ENCODE data around the gene KIR2DL1.
"Not testable (repeated sequence)": the region's sequence is repeated elsewhere in the genome, so short reads cannot be mapped to it uniquely, and the experiment has no call there.

The KIR2DL1 gene

DNA sequence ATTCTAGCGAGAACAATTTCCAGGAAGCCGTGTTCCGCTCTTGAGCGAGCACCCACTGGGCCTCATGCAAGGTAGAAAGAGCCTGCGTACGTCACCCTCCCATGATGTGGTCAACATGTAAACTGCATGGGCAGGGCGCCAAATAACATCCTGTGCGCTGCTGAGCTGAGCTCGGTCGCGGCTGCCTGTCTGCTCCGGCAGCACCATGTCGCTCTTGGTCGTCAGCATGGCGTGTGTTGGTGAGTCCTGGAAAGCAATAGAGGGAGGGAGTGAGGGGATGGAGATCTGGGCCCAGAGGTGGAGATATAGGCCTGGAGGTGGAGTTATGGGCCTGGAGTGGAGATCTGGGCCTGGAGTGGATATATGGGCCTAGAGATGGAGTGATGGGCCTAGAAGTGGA, at the start of gene KIR2DL1:
Gene KIR2DL1 (plus strand): TSS at position 148 of the 400 bp plus-strand sequence. CDS start 58 bp downstream, at position 206.
- not testable (repeated sequence) for DNase-seq

- DNase-seq, result no peak
These were observed 45.5 kb upstream of the KIR2DL1 start, which contains the start of gene KIR3DL3 for GRCh38 chr19:54724142-54724541. KIR3DL3 (plus strand) TSS chr19:54724442; CDS start chr19:54724497, 55 bp downstream.

DNA sequence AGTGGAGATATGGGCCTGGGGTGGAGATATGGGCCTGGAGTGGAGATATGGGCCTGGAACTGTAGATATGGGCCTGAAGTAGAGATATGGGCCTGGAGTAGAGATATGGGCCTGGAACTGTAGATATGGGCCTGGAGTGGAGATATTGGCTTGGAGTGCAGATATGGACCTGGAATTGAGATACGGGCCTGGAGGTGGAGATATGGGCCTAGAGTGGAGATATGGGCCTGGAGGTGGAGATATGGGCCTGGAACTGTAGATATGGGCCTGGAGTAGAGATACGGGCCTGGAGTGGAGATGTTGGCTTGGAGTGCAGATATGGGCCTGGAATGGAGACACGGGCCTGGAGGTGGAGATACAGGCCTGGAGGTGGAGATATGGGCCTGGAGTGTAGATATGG, 44.9 kb upstream of the KIR2DL1 start:
- DNase-seq, result no peak

GRCh38 chr19:54725321-54725720, 44.3 kb upstream of the KIR2DL1 start:
- no peak for DNase-seq

DNA sequence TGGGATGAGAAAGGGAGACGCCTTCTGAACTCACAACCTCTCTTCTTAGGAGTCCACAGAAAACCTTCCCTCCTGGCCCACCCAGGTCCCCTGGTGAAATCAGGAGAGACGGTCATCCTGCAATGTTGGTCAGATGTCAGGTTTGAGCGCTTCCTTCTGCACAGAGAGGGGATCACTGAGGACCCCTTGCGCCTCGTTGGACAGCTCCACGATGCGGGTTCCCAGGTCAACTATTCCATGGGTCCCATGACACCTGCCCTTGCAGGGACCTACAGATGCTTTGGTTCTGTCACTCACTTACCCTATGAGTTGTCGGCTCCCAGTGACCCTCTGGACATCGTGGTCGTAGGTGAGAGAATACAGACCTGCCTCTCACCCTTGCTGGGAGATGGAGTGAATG, 42.0 kb upstream of the KIR2DL1 start:
- no peak for DNase-seq

DNA sequence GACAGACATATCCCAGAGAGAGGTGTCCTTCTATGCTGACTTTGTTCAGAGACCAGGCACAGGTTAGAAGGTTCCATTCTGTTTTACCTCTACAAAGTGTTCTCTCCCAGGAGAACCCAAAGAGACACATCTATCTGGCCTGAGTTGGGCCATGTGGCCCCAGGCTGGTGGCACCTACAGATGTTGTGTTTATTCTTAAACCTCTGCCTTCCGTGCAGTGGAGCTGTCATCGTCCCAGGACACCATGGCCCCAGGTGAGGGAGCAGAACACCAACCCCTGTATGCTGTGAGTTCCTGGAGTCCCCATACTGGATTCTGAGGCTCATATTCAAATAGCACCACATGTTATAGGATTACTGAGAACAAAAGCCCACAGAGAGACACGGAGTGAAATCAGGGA, 41.4 kb upstream of the KIR2DL1 start:
- DNase-seq, result no peak

DNA sequence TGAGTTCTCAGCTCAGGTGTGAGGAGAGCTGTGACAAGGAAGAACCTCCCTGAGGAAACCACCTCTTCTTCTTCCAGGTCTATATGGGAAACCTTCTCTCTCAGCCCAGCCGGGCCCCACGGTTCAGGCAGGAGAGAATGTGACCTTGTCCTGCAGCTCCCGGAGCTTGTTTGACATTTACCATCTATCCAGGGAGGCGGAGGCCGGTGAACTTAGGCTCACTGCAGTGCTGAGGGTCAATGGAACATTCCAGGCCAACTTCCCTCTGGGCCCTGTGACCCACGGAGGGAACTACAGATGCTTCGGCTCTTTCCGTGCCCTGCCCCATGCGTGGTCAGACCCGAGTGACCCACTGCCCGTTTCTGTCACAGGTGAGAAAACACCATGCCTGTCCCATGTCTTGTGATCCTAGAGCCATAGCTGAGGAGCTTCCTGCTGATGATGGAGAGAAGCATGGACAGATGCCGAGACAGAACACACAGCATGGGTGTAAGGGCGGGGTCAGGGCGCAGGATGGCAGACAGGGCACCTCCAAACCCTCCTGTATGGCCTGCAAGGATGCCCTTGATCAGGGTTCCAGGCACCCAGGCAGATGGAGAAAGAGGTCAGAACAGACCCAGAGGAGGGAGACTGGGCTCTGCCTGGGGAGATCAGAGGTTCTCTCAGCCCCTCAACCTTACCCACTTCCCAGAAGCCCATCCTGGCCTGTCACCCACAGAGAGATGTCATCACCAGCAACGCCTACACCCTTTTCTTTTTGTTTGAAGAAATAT, 40.0 kb upstream of the KIR2DL1 start:
- no peak for DNase-seq

GRCh38 chr19:54731191-54731590, 38.4 kb upstream of the KIR2DL1 start:
- no peak for DNase-seq

DNA sequence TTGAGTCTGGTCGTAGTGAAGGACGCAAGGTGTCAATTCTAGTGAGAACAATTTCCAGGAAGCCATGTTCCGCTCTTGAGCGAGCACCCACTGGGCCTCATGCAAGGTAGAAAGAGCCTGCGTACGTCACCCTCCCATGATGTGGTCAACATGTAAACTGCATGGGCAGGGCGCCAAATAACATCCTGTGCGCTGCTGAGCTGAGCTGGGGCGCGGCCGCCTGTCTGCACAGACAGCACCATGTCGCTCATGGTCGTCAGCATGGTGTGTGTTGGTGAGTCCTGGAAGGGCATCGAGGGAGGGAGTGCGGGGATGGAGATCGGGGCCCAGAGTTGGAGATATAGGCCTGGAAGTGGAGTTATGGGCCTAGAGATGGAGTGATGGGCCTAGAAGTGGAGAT, 31.3 kb upstream of the KIR2DL1 start, which contains the start of gene KIR2DL3:
Gene KIR2DL3 (plus strand): TSS at position 208 of the 400 bp plus-strand sequence. CDS start 33 bp downstream, at position 241.
- DNase-seq, result not testable (repeated sequence)

- no peak for DNase-seq
These were observed 30.9 kb upstream of the KIR2DL1 start for GRCh38 chr19:54738715-54739114.

GRCh38 chr19:54739587-54740497, 29.8 kb upstream of the KIR2DL1 start:
- DNase-seq, result no peak

GRCh38 chr19:54741950-54742349, 27.6 kb upstream of the KIR2DL1 start:
- DNase-seq, result not testable (repeated sequence)

GRCh38 chr19:54744080-54744479, 25.5 kb upstream of the KIR2DL1 start:
- DNase-seq, result not testable (repeated sequence)

GRCh38 chr19:54747614-54748322, 21.8 kb upstream of the KIR2DL1 start:
- not testable (repeated sequence) for DNase-seq

DNA sequence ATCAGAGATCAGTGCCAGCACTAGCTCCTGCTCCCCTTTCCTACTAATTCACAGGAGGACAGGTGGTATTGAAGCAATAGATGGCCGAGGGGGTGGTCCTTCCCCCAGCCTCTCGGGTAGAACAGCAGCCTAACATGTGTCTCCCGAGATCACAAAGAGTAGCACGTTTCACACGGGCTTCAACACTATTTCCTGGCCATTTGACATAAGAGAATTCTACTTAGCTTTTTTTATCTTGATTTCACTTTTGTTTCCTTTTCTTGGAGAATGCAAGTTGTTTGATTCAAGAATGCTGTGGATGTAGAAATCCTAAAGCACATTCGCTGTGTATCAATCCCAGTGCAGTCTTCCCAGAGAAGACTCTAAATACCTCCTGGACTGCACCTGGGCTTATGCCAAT, 19.3 kb upstream of the KIR2DL1 start:
- DNase-seq, result not testable (repeated sequence)

DNA sequence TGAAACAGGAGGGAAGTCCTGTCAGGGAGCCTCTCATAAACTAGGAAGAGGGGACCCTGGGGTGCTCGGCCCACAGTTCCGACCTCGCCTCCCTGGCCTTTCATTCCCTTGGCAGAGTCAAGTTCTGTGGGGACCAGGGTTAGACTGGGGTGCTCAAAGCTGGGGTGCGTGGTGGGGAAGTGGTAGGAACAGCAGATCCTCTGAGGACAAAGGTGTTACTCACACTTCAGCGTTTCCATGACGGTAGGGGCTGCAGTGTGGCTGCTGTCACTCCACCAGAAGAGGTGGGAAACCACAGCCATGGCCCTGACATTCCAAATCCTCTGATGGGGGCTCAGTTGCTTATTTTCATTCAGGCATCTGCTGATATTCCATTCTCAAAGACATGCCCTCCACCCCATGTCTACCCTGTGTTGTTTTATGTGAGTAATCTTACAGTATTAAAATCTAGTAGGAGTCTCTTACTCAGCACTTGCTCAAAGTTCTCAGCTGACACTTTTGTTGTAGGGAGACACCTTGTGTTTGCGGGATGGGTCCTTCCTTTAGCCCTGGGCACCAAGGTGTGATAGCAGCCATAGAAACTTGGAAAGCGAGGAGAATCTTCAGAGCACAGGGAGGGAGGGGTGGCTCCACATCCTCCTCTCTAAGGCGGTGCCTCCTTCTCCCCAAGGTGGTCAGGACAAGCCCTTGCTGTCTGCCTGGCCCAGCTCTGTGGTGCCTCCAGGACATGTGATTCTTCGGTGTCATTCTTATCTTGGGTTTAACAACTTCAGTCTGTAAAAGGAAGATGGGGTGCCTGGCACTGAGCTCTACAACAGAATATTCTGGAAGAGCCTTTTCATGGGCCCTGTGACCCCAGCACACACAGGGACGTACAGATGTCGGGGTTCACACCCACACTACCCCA, 13.1 kb upstream of the KIR2DL1 start:
- not testable (repeated sequence) for DNase-seq

- not testable (repeated sequence) for DNase-seq
These were observed 11.0 kb upstream of the KIR2DL1 start for GRCh38 chr19:54758577-54758976.

DNA sequence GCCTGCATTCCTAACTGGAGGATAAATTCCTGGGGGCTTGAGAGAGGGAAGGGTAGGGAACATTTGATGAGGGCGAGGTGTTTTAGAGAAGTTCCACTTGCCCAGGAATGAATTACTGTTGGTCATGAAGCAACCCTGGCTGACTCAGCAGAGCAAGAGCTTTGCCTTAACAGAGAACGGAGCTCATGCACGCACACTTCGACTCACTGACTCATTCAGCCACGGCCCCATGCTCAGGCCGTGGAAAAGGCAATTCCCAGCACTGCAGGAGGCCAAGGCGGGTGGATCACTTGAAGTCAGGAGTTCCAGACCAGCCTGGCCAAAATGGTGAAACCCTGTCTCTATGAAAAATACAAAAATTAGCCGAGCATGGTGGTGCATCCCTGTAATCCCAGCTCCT, 5.4 kb upstream of the KIR2DL1 start:
- not testable (repeated sequence) for DNase-seq

GRCh38 chr19:54766464-54766863, 3.1 kb upstream of the KIR2DL1 start:
- not testable (repeated sequence) for DNase-seq

DNA sequence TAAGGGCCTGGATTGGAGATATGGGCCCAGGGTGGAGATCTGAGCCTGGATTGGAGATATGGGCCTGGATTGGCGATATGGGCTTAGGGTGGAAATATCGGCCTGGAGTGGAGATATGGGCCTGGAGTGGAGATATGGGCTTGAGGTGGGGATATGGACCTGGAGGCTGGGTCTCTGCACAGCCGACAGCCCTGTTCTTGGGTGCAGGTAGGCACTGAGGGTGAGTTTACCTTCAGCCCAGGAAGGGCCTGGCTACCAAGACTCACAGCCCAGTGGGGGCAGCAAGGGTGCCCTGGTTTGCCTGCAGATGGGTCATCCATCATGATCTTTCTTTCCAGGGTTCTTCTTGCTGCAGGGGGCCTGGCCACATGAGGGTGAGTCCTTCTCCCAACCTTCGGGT, 918 bp downstream of the KIR2DL1 start:
- DNase-seq, result not testable (repeated sequence)

Measured in HCEC 1CT (cell line).